WTC11 (cell line): ENCODE measurements around the gene TMEM52B. TPM values are rescaled to one million over a fixed set of nuclear protein-coding genes. Genes with fewer than 3 reads are reported as not detected.
"Not testable (repeated sequence)": the region's sequence is repeated elsewhere in the genome, so short reads cannot be mapped to it uniquely, and the experiment has no call there.

ENCODE experiments used
- ATAC-seq: fragments of 200-7000 bp; cut with Tn5 transposase; 2 replicates; pipeline ENCODE4 v1.10.0; 2021; ENCODE audit warnings: mild to moderate bottlenecking, moderate library complexity
- CTCF ChIA-PET: fragments of 300-600 bp; sonication (Branson Sonifier 250); formaldehyde crosslinking; loops from one replicate; lab custom pipeline; 2021; ENCODE audit warnings: antibody characterized with exemption; lab: Charles Lee
- POLR2A ChIA-PET: fragments of 350-600 bp; sonication (Branson Sonifier 250); formaldehyde crosslinking; loops from one replicate; lab custom pipeline; 2021; ENCODE audit warnings: antibody characterized with exemption; lab: Charles Lee
- DNase-seq: peaks from one replicate; pipeline ENCODE4 v3.0.0; 2021; ENCODE audit warnings: low spot score
- H3K27ac Mint-ChIP-seq: 2 replicates; pipeline ENCODE4 v1.8.0; 2021; ENCODE audit warnings: mixed read lengths
- H3K27me3 Mint-ChIP-seq: 2 replicates; pipeline ENCODE4 v1.8.0; 2021; ENCODE audit warnings: low read depth, mild to moderate bottlenecking, moderate library complexity, mixed read lengths
- H3K36me3 Mint-ChIP-seq: 2 replicates; pipeline ENCODE4 v1.8.0; 2021; ENCODE audit warnings: mixed read lengths
- H3K4me1 Mint-ChIP-seq: 2 replicates; pipeline ENCODE4 v1.8.0; 2022; ENCODE audit warnings: mixed read lengths
- H3K4me3 Mint-ChIP-seq: 2 replicates; pipeline ENCODE4 v1.8.0; 2021; ENCODE audit warnings: mild to moderate bottlenecking, moderate library complexity, mixed read lengths
- H3K9me3 Mint-ChIP-seq: 2 replicates; pipeline ENCODE4 v1.8.0; 2021; ENCODE audit warnings: mixed read lengths
- AR ChIP-seq: fragments of 250-450 bp; sonication (Bioruptor Pico); IDR thresholded peaks from 2 replicates; pipeline ENCODE4 v1.9.0; 2021; ENCODE audit warnings: mild to moderate bottlenecking
- ATF1 ChIP-seq: sonication (generic); formaldehyde crosslinking; IDR thresholded peaks from 2 replicates; pipeline ENCODE4 v1.8.1; 2023; ENCODE audit warnings: mild to moderate bottlenecking, moderate library complexity, missing genetic modification reagents
- ATF2 ChIP-seq: sonication (generic); formaldehyde crosslinking; IDR thresholded peaks from 2 replicates; pipeline ENCODE4 v1.8.1; 2022; ENCODE audit warnings: low read depth, missing genetic modification reagents, borderline replicate concordance
- CDX4 ChIP-seq: fragments of 250-450 bp; sonication (Bioruptor Pico); IDR thresholded peaks from 2 replicates; pipeline ENCODE4 v1.9.0; 2021; ENCODE audit warnings: moderate library complexity, mild to moderate bottlenecking, inconsistent platforms, borderline replicate concordance
- ELF4 ChIP-seq: sonication (generic); formaldehyde crosslinking; IDR thresholded peaks from 2 replicates; pipeline ENCODE4 v1.8.1; 2022; ENCODE audit warnings: low read depth, mild to moderate bottlenecking, moderate library complexity, missing genetic modification reagents
- FOXJ3 ChIP-seq: sonication (generic); formaldehyde crosslinking; IDR thresholded peaks from 2 replicates; pipeline ENCODE4 v1.9.0; 2021; ENCODE audit warnings: missing genetic modification reagents, mild to moderate bottlenecking, borderline replicate concordance
- FOXP1 ChIP-seq: sonication (generic); formaldehyde crosslinking; IDR thresholded peaks from 2 replicates; pipeline ENCODE4 v1.8.0; 2022; ENCODE audit warnings: missing genetic modification reagents, mild to moderate bottlenecking, moderate library complexity, borderline replicate concordance
- FOXP4 ChIP-seq: sonication (generic); formaldehyde crosslinking; IDR thresholded peaks from 2 replicates; pipeline ENCODE4 v1.8.0; 2022; ENCODE audit warnings: mild to moderate bottlenecking, missing genetic modification reagents
- GABPB1 ChIP-seq: sonication (generic); formaldehyde crosslinking; IDR thresholded peaks from 2 replicates; pipeline ENCODE4 v1.8.1; 2023; ENCODE audit warnings: mild to moderate bottlenecking, missing genetic modification reagents
- GTF2I ChIP-seq: fragments of 250-450 bp; sonication (Bioruptor Pico); conservative IDR thresholded peaks from 2 replicates; pipeline ENCODE4 v1.4.0; 2021; ENCODE audit warnings: mild to moderate bottlenecking
- HMGA2 ChIP-seq: fragments of 250-450 bp; sonication (Bioruptor Pico); IDR thresholded peaks from 2 replicates; pipeline ENCODE4 v1.4.0; 2021; ENCODE audit warnings: mild to moderate bottlenecking, moderate library complexity
- IRF2 ChIP-seq: sonication (generic); formaldehyde crosslinking; IDR thresholded peaks from 2 replicates; pipeline ENCODE4 v1.8.0; 2022; ENCODE audit warnings: low read depth, missing genetic modification reagents, borderline replicate concordance
- SMAD3 ChIP-seq: sonication (generic); formaldehyde crosslinking; IDR thresholded peaks from 2 replicates; pipeline ENCODE4 v1.8.0; 2022; ENCODE audit warnings: missing genetic modification reagents, mild to moderate bottlenecking, borderline replicate concordance
- SOX15 ChIP-seq: fragments of 250-450 bp; sonication (Bioruptor Pico); IDR thresholded peaks from 2 replicates; pipeline ENCODE4 v1.9.0; 2021; ENCODE audit warnings: mild to moderate bottlenecking
- ZBTB43 ChIP-seq: sonication (generic); formaldehyde crosslinking; IDR thresholded peaks from 2 replicates; pipeline ENCODE4 v1.8.1; 2023; ENCODE audit warnings: mild to moderate bottlenecking, missing genetic modification reagents
- ZNF232 ChIP-seq: sonication (generic); formaldehyde crosslinking; IDR thresholded peaks from 2 replicates; pipeline ENCODE4 v1.8.0; 2022; ENCODE audit warnings: mild to moderate bottlenecking, missing genetic modification reagents
- ZNF263 ChIP-seq: sonication (generic); formaldehyde crosslinking; IDR thresholded peaks from 2 replicates; pipeline ENCODE4 v1.8.1; 2022; ENCODE audit warnings: low read depth, mild to moderate bottlenecking, moderate library complexity, missing genetic modification reagents
- ZNF512 ChIP-seq: sonication (generic); formaldehyde crosslinking; IDR thresholded peaks from 2 replicates; pipeline ENCODE4 v1.8.1; 2022; ENCODE audit warnings: missing genetic modification reagents, borderline replicate concordance
- total RNA-seq: library from RNA; stranded (reverse); gene quantifications from 3 replicates; pipeline ENCODE4 v1.2.3, GENCODE V29; 2021
- TF ChIP-seq, protein P1 (sequence below): fragments of 250-450 bp; sonication (Bioruptor Pico); IDR thresholded peaks from 2 replicates; pipeline ENCODE4 v2.1.2; 2022; ENCODE audit warnings: mild to moderate bottlenecking, moderate library complexity

The TMEM52B gene
- total RNA-seq, 1 experiment from 2014 or later = not detected

DNA sequence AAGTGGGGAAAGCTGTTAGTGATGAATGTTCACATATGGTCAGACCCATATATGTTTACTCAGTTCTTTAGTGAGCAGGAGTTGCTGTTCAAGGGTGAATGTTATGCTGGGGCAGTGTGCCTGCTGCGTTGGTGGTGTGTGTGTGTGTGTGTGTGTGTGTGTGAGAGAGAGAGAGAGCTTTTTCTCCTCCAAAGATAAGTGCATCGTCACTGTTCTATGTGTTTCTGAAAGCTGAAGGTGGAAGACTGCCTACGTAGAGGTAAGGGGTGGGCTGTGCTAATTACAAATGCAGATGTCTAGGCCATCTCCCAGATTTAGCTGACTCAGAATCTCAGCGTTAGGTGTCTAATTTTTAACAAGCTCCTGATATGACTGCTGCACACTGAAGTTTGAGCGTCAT lies 44.4 kb downstream of the TMEM52B start:
- H3K4me1 Mint-ChIP-seq = no peaks in the 10 kb centered on the region
- DNase-seq = no peak
- CTCF ChIA-PET = no interaction called here
- TF ChIP-seq FOXP4 = no peak
- TF ChIP-seq SOX15 (CRISPR knock-in tag) = no peak
- TF ChIP-seq ATF2 = no peak
- no peak for TF ChIP-seq IRF2 (CRISPR knock-in tag)
- TF ChIP-seq ATF1 = no peak
- TF ChIP-seq, protein P1, sequence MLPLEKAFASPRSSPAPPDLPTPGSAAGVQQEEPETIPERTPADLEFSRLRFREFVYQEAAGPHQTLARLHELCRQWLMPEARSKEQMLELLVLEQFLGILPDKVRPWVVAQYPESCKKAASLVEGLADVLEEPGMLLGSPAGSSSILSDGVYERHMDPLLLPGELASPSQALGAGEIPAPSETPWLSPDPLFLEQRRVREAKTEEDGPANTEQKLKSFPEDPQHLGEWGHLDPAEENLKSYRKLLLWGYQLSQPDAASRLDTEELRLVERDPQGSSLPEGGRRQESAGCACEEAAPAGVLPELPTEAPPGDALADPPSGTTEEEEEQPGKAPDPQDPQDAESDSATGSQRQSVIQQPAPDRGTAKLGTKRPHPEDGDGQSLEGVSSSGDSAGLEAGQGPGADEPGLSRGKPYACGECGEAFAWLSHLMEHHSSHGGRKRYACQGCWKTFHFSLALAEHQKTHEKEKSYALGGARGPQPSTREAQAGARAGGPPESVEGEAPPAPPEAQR = no peak
- TF ChIP-seq GABPB1 (CRISPR knock-in tag) = no peak
- TF ChIP-seq ZNF232 (CRISPR knock-in tag) = no peak
- no peak for TF ChIP-seq ELF4 (CRISPR knock-in tag)
- TF ChIP-seq FOXJ3 (CRISPR knock-in tag) = no peak
- TF ChIP-seq ZNF512 (CRISPR knock-in tag) = no peak
- no peak for TF ChIP-seq HMGA2 (CRISPR knock-in tag)
- no peak for TF ChIP-seq SMAD3 (CRISPR knock-in tag)
- no peak for TF ChIP-seq ZNF263 (CRISPR knock-in tag)
- TF ChIP-seq, all 79 proteins: peak for 0
- no peak for ATAC-seq
- Mint-ChIP-seq H3K4me3 (no peak overlapping the region), H3K27ac (no peak overlapping the region), H3K27me3 (no peaks in the 10 kb centered on the region), H3K36me3 (peaks cover 55% of the 10 kb centered on the region), H3K9me3 (0 out of 2 replicates have a peak, but pooled peaks cover 5% of the 10 kb centered on the region)
- POLR2A ChIA-PET = no interaction called here

GRCh38 chr12:10225426-10225825 lies 46.6 kb downstream of the TMEM52B start:
- H3K9me3 Mint-ChIP-seq, POLR2A ChIA-PET, DNase-seq, H3K4me3 Mint-ChIP-seq, ATAC-seq, H3K27me3 Mint-ChIP-seq, H3K4me1 Mint-ChIP-seq, CTCF ChIA-PET, H3K27ac Mint-ChIP-seq: not testable (repeated sequence)
- peaks cover 45% of the 10 kb centered on the region for H3K36me3 Mint-ChIP-seq

GRCh38 chr12:10226086-10226485 lies 47.3 kb downstream of the TMEM52B start:
- no peak for DNase-seq
- Mint-ChIP-seq H3K27ac (no peak overlapping the region), H3K27me3 (no peaks in the 10 kb centered on the region), H3K4me1 (no peaks in the 10 kb centered on the region), H3K9me3 (0 out of 2 replicates have a peak, but pooled peaks cover 5% of the 10 kb centered on the region), H3K4me3 (no peak overlapping the region), H3K36me3 (peaks cover 38% of the 10 kb centered on the region)
- no peak for ATAC-seq
- POLR2A ChIA-PET = no interaction called here
- CTCF ChIA-PET = no interaction called here
- TF ChIP-seq AR (CRISPR knock-in tag) = no peak
- no peak for TF ChIP-seq ZBTB43 (CRISPR knock-in tag)
- no peak for TF ChIP-seq FOXP1 (CRISPR knock-in tag)
- no peak for TF ChIP-seq ATF1
- no peak for TF ChIP-seq CDX4 (CRISPR knock-in tag)
- no peak for TF ChIP-seq GTF2I
